Muscle layer of duodenum (tissue), 2 donors: ENCODE data around the gene ATP6V0E2.

Experiments
- H3K27ac ChIP-seq: one replicate; pipeline ENCODE4 v1.7.0; 2013; ENCODE audit warnings: mild to moderate bottlenecking, low read length
- H3K27me3 ChIP-seq: one replicate; pipeline ENCODE4 v1.7.0; 2013; ENCODE audit warnings: low read depth, mild to moderate bottlenecking, control low read depth, low read length
- H3K36me3 ChIP-seq, 2 donors: one replicate each; pipeline ENCODE4 v1.7.0; 2013; ENCODE audit warnings: low read length in 2 of 2, control low read depth in 1 of 2, mild to moderate bottlenecking in 1 of 2; ENCODE audit not compliant: insufficient read depth in 2 of 2, control insufficient read depth in 1 of 2
- H3K4me1 ChIP-seq, 2 donors: one replicate each; pipeline ENCODE4 v1.7.0; 2013; ENCODE audit warnings: low read length in 2 of 2, mild to moderate bottlenecking in 2 of 2, control low read depth in 1 of 2, moderate library complexity in 1 of 2; ENCODE audit not compliant: insufficient read depth in 2 of 2, control insufficient read depth in 1 of 2
- H3K4me3 ChIP-seq, 2 donors: one replicate each; pipeline ENCODE4 v1.7.0; 2013; ENCODE audit warnings: low read length in 2 of 2, low read depth in 1 of 2, mild to moderate bottlenecking in 1 of 2
- H3K9me3 ChIP-seq, 2 donors: one replicate each; pipeline ENCODE4 v1.7.0; 2013; ENCODE audit warnings: low read length in 2 of 2, control low read depth in 1 of 2, mild to moderate bottlenecking in 1 of 2; ENCODE audit not compliant: control insufficient read depth in 1 of 2
- donor health status: healthy.

ATP6V0E2 gene

DNA sequence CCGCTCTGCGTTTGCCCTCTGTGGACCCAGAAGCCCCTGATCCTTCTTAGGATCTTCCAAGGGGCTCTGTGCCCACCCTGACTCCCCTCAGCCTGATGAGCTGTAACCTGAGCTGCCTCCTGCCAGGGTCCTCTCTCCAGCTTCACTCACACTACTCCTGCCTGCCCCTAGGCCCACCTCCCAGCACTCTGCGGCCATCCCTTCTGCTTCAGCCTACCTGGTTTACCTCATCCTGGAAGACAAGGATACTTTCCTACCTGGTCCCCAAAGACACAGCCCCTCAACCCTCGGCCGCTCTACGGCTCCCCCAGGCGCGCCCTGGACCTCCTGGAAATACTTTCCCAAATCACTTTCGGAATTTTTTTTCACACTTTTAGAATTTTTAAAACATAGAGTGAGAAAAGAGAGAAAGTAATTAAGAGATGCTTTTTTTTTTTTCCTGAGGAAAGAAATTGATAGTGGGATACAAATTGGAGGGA lies 42.0 kb upstream of the ATP6V0E2 start:
- no peaks in the 10 kb centered on the region for H3K9me3 ChIP-seq
- no peaks in the 10 kb centered on the region for H3K27me3 ChIP-seq
- H3K36me3 ChIP-seq = no peaks in the 10 kb centered on the region
- no peaks in the 10 kb centered on the region for H3K4me1 ChIP-seq
- no peak overlapping the region for H3K27ac ChIP-seq
- H3K4me3 ChIP-seq = no peak overlapping the region

GRCh38 chr7:149832332-149833041 lies 41.3 kb upstream of the ATP6V0E2 start:
- Histone ChIP-seq H3K27me3 (no peaks in the 10 kb centered on the region), H3K4me3 (no peak overlapping the region), H3K36me3 (no peaks in the 10 kb centered on the region), H3K27ac (no peak overlapping the region), H3K9me3 (no peaks in the 10 kb centered on the region), H3K4me1 (no peaks in the 10 kb centered on the region)

- H3K4me3 ChIP-seq = no peak overlapping the region
- H3K27ac ChIP-seq = no peak overlapping the region
- no peaks in the 10 kb centered on the region for H3K9me3 ChIP-seq
- peaks cover 0 to 5% of the 10 kb centered on the region in 2 donors for H3K4me1 ChIP-seq
- no peaks in the 10 kb centered on the region for H3K27me3 ChIP-seq
- no peaks in the 10 kb centered on the region for H3K36me3 ChIP-seq
Measured at GRCh38 chr7:149833495-149834130, 40.2 kb upstream of the ATP6V0E2 start.

DNA sequence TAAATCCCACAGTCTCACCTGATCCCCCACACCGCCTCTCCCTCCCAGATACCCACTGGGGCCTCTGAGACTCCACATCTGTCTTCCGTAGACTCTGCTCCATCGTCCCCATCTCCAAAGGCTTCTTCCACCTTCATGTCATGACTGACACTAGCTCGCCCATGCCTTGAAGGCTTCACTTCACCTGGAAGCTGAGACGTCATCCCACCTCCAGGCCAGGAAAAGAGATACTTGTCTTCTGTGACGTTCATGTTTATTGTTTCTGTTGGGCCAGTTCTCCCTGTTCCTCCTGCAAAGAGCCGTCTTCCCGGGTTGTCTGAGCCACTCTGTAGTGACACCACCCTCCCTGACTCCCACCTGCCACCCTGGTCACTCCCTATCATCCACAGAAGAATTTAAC lies 39.2 kb upstream of the ATP6V0E2 start:
- peaks cover 8 to 12% of the 10 kb centered on the region in 2 donors for H3K4me1 ChIP-seq
- no peak overlapping the region for H3K27ac ChIP-seq
- no peaks in the 10 kb centered on the region for H3K27me3 ChIP-seq
- no peak overlapping the region for H3K4me3 ChIP-seq
- no peaks in the 10 kb centered on the region for H3K9me3 ChIP-seq
- no peaks in the 10 kb centered on the region for H3K36me3 ChIP-seq

GRCh38 chr7:149836434-149836833 lies 37.3 kb upstream of the ATP6V0E2 start:
- H3K27ac ChIP-seq = no peak overlapping the region
- peaks cover 9 to 14% of the 10 kb centered on the region in 2 donors for H3K4me1 ChIP-seq
- H3K36me3 ChIP-seq = no peaks in the 10 kb centered on the region
- H3K9me3 ChIP-seq = no peaks in the 10 kb centered on the region
- no peaks in the 10 kb centered on the region for H3K27me3 ChIP-seq
- no peak overlapping the region for H3K4me3 ChIP-seq

GRCh38 chr7:149837564-149838223 lies 36.1 kb upstream of the ATP6V0E2 start:
- H3K27ac ChIP-seq = no peak overlapping the region

GRCh38 chr7:149838224-149838991 lies 35.4 kb upstream of the ATP6V0E2 start, which contains the start of gene ZNF862:
Gene ZNF862 (plus strand): TSS chr7:149838375. CDS start chr7:149838612, 237 bp downstream.
- Histone ChIP-seq H3K9me3 (no peaks in the 10 kb centered on the region), H3K27ac (peak within 1 kb of the TSS; percentile 74), H3K27me3 (no peaks in the 10 kb centered on the region), H3K36me3 (no peaks in the 10 kb centered on the region), H3K4me1 (peaks cover 9 to 14% of the 10 kb centered on the region in 2 donors), H3K4me3 (peak within 1 kb of the TSS; percentile 86 to 87)

More at GRCh38 chr7:149837564-149838223, 36.1 kb upstream of the ATP6V0E2 start:
- H3K27me3 ChIP-seq = no peaks in the 10 kb centered on the region
- H3K4me1 ChIP-seq = peaks cover 9 to 14% of the 10 kb centered on the region in 2 donors
- peak overlapping the region in 1 of 2 donors; percentile 86 for H3K4me3 ChIP-seq
- H3K36me3 ChIP-seq = no peaks in the 10 kb centered on the region
- no peaks in the 10 kb centered on the region for H3K9me3 ChIP-seq

DNA sequence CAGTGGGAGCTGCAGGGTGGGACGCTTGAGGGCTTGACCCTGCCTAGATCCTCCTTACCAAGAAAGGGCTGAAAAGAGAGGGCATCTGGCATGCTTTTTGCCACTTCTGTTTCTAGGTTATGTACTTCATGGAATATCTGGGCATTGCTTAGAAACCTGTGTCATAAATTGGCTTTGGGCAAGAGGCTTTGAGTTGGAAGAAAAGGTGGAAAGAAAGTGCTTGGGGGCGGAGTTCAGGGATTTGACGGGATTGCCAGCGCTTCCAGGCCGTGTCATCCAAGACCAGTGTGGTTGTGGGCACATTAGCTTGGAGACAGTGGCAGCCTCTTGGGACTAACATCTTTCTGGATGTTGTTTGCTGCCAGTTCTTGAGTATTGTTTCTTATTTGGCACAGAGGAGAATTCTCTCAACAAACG lies 34.8 kb upstream of the ATP6V0E2 start:
- Histone ChIP-seq H3K4me1 (peaks cover 9 to 14% of the 10 kb centered on the region in 2 donors), H3K4me3 (peak overlapping the region; percentile 86 to 87), H3K27me3 (no peaks in the 10 kb centered on the region), H3K36me3 (no peaks in the 10 kb centered on the region), H3K9me3 (no peaks in the 10 kb centered on the region), H3K27ac (peak overlapping the region; percentile 74)

- Histone ChIP-seq H3K4me1 (peaks cover 9 to 14% of the 10 kb centered on the region in 2 donors), H3K27ac (no peak overlapping the region), H3K27me3 (no peaks in the 10 kb centered on the region), H3K4me3 (no peak overlapping the region), H3K36me3 (no peaks in the 10 kb centered on the region), H3K9me3 (no peaks in the 10 kb centered on the region)
Measured at GRCh38 chr7:149839933-149840332, 33.8 kb upstream of the ATP6V0E2 start.

- Histone ChIP-seq H3K4me1 (peaks cover 9 to 13% of the 10 kb centered on the region in 2 donors), H3K36me3 (peaks cover 5 to 24% of the 10 kb centered on the region in 2 donors), H3K4me3 (no peak overlapping the region), H3K27ac (no peak overlapping the region), H3K9me3 (no peaks in the 10 kb centered on the region), H3K27me3 (no peaks in the 10 kb centered on the region)
Measured at GRCh38 chr7:149843566-149843965, 30.2 kb upstream of the ATP6V0E2 start.
